ENCODE data around the gene SESN3. TPM values are rescaled to one million over a fixed set of nuclear protein-coding genes. Genes with fewer than 3 reads are reported as not detected.

The SESN3 gene
- total RNA-seq, 1 donor from 2014 or later: 84.8 TPM

DNA sequence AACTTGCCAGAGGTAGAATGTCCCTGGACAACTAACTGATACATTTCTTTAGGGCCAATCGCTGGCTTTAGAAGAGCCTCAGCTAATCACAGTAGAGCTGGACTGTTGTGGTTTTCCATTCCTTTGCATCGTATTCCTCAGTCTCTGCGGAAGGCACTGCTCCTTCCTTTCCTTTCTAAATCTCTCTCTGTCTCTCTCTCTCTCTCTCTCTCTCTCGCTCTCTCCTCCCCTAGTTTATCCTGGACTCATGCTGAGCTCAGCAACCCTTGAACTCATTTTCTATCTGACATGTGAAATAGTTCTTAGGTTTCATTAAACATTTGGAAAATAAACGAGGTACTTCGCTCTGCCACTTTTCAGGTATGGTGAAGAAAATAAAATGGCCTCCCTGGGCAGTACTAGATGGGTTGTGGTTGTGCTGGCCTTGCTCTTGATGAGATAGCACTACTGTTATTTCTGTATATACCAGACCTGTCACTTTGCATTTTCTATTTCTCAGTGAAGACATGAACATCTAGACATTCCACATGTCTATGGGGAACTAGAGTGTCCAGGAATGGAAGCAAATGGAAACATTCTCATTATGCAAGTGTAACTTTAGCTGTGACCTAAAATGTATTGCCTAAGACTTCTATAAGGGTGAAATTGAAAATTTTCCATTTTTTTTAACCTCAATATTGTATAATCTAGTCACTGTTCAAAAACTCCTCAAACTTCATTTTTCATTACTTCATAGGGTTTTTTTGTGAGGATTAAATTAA, 12.0 kb upstream of the SESN3 start:
- Mint-ChIP-seq H3K27ac (ENCODE audit: unreplicated experiment) (peak overlapping the region; percentile 91), H3K4me1 (ENCODE audit: unreplicated experiment) (peaks cover 33% of the 10 kb centered on the region), H3K9me3 (ENCODE audit: unreplicated experiment) (no peaks in the 10 kb centered on the region), H3K4me3 (ENCODE audit: unreplicated experiment) (peak overlapping the region; percentile 1), H3K36me3 (ENCODE audit: unreplicated experiment) (no peaks in the 10 kb centered on the region), H3K27me3 (ENCODE audit: unreplicated experiment) (no peaks in the 10 kb centered on the region)
- TF ChIP-seq CTCF (IDR thresholded peaks at IDR 0.05): no peak
- no peak for DNase-seq (ENCODE audit: extremely low spot score, unreplicated experiment)

GRCh38 chr11:95242091-95242844, 11.3 kb upstream of the SESN3 start:
- H3K27ac Mint-ChIP-seq (ENCODE audit: unreplicated experiment): no peak overlapping the region
- no peak overlapping the region for H3K4me3 Mint-ChIP-seq (ENCODE audit: unreplicated experiment)
- H3K27me3 Mint-ChIP-seq (ENCODE audit: unreplicated experiment): no peaks in the 10 kb centered on the region
- no peak for TF ChIP-seq CTCF (IDR thresholded peaks at IDR 0.05)
- H3K9me3 Mint-ChIP-seq (ENCODE audit: unreplicated experiment): no peaks in the 10 kb centered on the region
- H3K36me3 Mint-ChIP-seq (ENCODE audit: unreplicated experiment): no peaks in the 10 kb centered on the region
- H3K4me1 Mint-ChIP-seq (ENCODE audit: unreplicated experiment): peaks cover 31% of the 10 kb centered on the region
- DNase-seq (ENCODE audit: extremely low spot score, unreplicated experiment): no peak

DNA sequence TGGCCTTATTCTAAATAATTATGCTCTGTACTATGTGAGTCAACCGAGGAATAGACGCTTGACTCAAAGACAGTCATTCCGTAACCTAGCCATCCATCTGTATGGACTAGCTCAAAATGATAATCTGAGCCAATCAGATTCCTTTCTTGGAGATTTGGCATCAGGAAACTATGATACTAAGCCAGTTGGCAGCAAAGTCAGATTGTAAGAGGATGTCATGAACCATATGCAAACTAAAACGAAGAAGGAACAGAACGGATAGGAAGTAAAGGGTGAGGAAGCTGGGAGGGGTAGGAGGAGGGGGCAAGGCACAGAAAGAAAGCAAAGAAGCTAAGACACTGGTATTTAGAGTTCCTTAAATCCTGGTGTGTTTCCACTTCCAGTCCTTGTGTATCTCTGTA, 10.7 kb upstream of the SESN3 start:
- Mint-ChIP-seq H3K9me3 (ENCODE audit: unreplicated experiment) (no peaks in the 10 kb centered on the region), H3K27ac (ENCODE audit: unreplicated experiment) (no peak overlapping the region), H3K4me1 (ENCODE audit: unreplicated experiment) (peaks cover 28% of the 10 kb centered on the region), H3K27me3 (ENCODE audit: unreplicated experiment) (no peaks in the 10 kb centered on the region), H3K4me3 (ENCODE audit: unreplicated experiment) (no peak overlapping the region), H3K36me3 (ENCODE audit: unreplicated experiment) (no peaks in the 10 kb centered on the region)
- DNase-seq (ENCODE audit: extremely low spot score, unreplicated experiment): no peak
- no peak for TF ChIP-seq CTCF (IDR thresholded peaks at IDR 0.05)

DNA sequence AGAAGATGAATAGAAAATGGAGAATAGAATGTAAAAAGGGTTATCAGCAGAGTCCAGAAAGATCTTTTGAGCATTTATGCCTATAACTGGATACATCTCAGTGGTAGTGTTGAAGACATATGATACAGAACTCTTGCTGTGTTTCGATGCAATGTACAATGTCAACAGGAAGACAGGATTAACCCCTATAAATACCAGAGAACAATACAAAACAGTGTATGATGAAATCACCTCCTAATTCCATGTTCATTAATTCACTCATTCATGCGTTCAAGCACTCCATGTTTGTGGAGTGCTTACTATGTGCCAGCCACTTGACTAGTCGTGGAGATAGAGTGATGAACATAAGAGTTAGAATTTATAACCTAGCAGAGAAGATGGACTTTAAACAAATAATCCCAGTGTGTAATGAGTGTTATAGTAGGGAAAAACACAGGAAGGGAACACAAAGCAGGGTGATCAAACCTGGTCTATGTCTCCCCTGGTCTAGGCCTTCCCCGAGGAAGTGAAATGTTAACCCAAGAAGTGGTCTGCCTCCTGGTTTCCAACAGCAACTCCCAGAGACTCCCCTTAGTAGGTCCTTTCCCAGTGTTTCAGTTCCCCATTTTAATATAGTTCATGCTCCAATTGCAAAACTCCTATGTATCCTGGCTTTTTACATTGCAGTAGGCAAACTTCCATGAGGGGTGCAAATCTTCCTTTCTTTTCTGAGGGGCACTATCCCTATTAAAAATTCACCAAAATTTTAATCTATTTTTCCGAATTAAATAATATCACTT, 9.1 kb upstream of the SESN3 start:
- H3K4me3 Mint-ChIP-seq (ENCODE audit: unreplicated experiment): no peak overlapping the region
- H3K36me3 Mint-ChIP-seq (ENCODE audit: unreplicated experiment): no peaks in the 10 kb centered on the region
- no peaks in the 10 kb centered on the region for H3K9me3 Mint-ChIP-seq (ENCODE audit: unreplicated experiment)
- H3K27me3 Mint-ChIP-seq (ENCODE audit: unreplicated experiment): no peaks in the 10 kb centered on the region
- TF ChIP-seq CTCF (IDR thresholded peaks at IDR 0.05): no peak
- H3K4me1 Mint-ChIP-seq (ENCODE audit: unreplicated experiment): peaks cover 31% of the 10 kb centered on the region
- no peak for DNase-seq (ENCODE audit: extremely low spot score, unreplicated experiment)
- H3K27ac Mint-ChIP-seq (ENCODE audit: unreplicated experiment): no peak overlapping the region

All from osteocyte (in vitro differentiated cells).